Tibial nerve (tissue), 4 donors: ENCODE results near the gene ZBTB7C. TPM values are rescaled to one million over a fixed set of nuclear protein-coding genes. Genes with fewer than 3 reads are reported as not detected.
A peak's percentile ranks its signal among the peaks of the same experiment; 100 is the strongest.

Experiments
- DNase-seq, 2 donors: peaks; one replicate each; pipeline ENCODE4 v3.0.0-alpha.2; 2019; ENCODE audit warnings: low spot score in 2 of 2
- H3K27ac ChIP-seq, 4 donors: fragments of 200-600 bp; sonication (generic) in 3 of 4; one replicate each; pipeline ENCODE4 v1.5.1; 2017 to 2019; ENCODE audit warnings: mild to moderate bottlenecking in 1 of 4
- H3K27me3 ChIP-seq, 2 donors: fragments of 200-600 bp; sonication (generic) in 1 of 2; one replicate each; pipeline versions ENCODE4 v1.5.1 to v1.6.0; 2017 to 2019
- H3K36me3 ChIP-seq, 3 donors: fragments of 200-600 bp; sonication (generic); one replicate each; pipeline ENCODE4 v1.5.1; 2018 to 2019
- H3K4me1 ChIP-seq, 4 donors: fragments of 200-600 bp; sonication (generic) in 3 of 4; one replicate each; pipeline ENCODE4 v1.5.1; 2017 to 2019
- H3K4me3 ChIP-seq, 4 donors: fragments of 200-600 bp; sonication (generic) in 3 of 4; one replicate each; pipeline ENCODE4 v1.5.1; 2017 to 2019; ENCODE audit warnings: mild to moderate bottlenecking in 1 of 4, moderate library complexity in 1 of 4
- H3K9me3 ChIP-seq, 4 donors: fragments of 200-600 bp; sonication (generic) in 3 of 4; one replicate each; pipeline ENCODE4 v1.5.1; 2017 to 2019
- CTCF ChIP-seq, 5 experiments: fragments of 200-600 bp in 3 of 5; fragments of 450-650 bp in 2 of 5; sonication (generic) in 3 of 5; IDR thresholded peaks; one replicate each; pipeline ENCODE4 v1.5.1; 2016 to 2019; ENCODE audit warnings: antibody characterized with exemption in 5 of 5, mild to moderate bottlenecking in 3 of 5, moderate library complexity in 2 of 5
- EP300 ChIP-seq, 2 donors: sonication (generic); formaldehyde crosslinking; IDR thresholded peaks; one replicate each; pipeline ENCODE4 v1.6.1; 2017; ENCODE audit warnings: antibody characterized with exemption in 2 of 2, mild to moderate bottlenecking in 1 of 2
- POLR2A ChIP-seq, 2 donors: fragments of 450-650 bp; IDR thresholded peaks; one replicate each; pipeline ENCODE4 v1.6.1; 2017; ENCODE audit warnings: antibody characterized with exemption in 2 of 2, mild to moderate bottlenecking in 2 of 2, moderate library complexity in 2 of 2
- WGBS, 2 donors: methylation state at CpG; one replicate each; pipeline ENCODE4 v1.1.5; 2018; 5-methylcytosine and 5-hydroxymethylcytosine counted together
- total RNA-seq, 4 donors: library from RNA; depleted of rRNA; stranded (reverse); fragments of >200 nt; gene quantifications; one replicate each; pipeline ENCODE4 v1.1.0, GENCODE V29; 2016

The ZBTB7C gene
- total RNA-seq, 4 donors from 2014 or later, result 24.6 to 95.0 (median 75.3) TPM

GRCh38 chr18:48136051-48136826 is 272.9 kb downstream of the ZBTB7C start:
- H3K9me3 ChIP-seq, result no peaks in the 10 kb centered on the region
- H3K27me3 ChIP-seq, result peaks cover 0 to 16% of the 10 kb centered on the region in 2 donors
- peak overlapping the region; percentile 37 to 62 (median 48) for H3K4me3 ChIP-seq
- WGBS, 2 donors, result 0 to 1% methylated on average over 37 to 49 of the region's 65 CpGs
- peak overlapping the region in 3 of 4 donors; percentile 20 to 68 (median 63) for H3K27ac ChIP-seq
- peaks cover 0 to 79% (median 17%) of the 10 kb centered on the region in 4 donors for H3K4me1 ChIP-seq
- no peak for TF ChIP-seq POLR2A (IDR thresholded peaks at IDR 0.05)
- peak in 1 of 5 experiments; percentile 10 for TF ChIP-seq CTCF (IDR thresholded peaks at IDR 0.05)
- TF ChIP-seq EP300 (IDR thresholded peaks at IDR 0.05), result no peak
- no peak for DNase-seq
- H3K36me3 ChIP-seq, result no peaks in the 10 kb centered on the region

GRCh38 chr18:48135436-48135966 is 273.7 kb downstream of the ZBTB7C start:
- Histone ChIP-seq H3K9me3 (no peaks in the 10 kb centered on the region), H3K27me3 (peaks cover 0 to 16% of the 10 kb centered on the region in 2 donors), H3K27ac (peak overlapping the region in 3 of 4 donors; percentile 20 to 68 (median 63)), H3K4me3 (peak overlapping the region; percentile 37 to 62 (median 48)), H3K4me1 (peaks cover 0 to 75% (median 17%) of the 10 kb centered on the region in 4 donors), H3K36me3 (no peaks in the 10 kb centered on the region)
- no peak for DNase-seq
- TF ChIP-seq EP300 (IDR thresholded peaks at IDR 0.05), result no peak
- TF ChIP-seq POLR2A (IDR thresholded peaks at IDR 0.05), result no peak
- no peak for TF ChIP-seq CTCF (IDR thresholded peaks at IDR 0.05)
- 24 to 29% methylated on average over 14 of the region's 14 CpGs for WGBS, 2 donors

GRCh38 chr18:48134609-48135008 is 274.6 kb downstream of the ZBTB7C start:
- Histone ChIP-seq H3K4me3 (no peak overlapping the region), H3K36me3 (no peaks in the 10 kb centered on the region), H3K27me3 (peaks cover 0 to 16% of the 10 kb centered on the region in 2 donors), H3K9me3 (no peaks in the 10 kb centered on the region), H3K27ac (no peak overlapping the region), H3K4me1 (peaks cover 0 to 71% (median 11%) of the 10 kb centered on the region in 4 donors)
- TF ChIP-seq EP300 (IDR thresholded peaks at IDR 0.05) (no peak), POLR2A (IDR thresholded peaks at IDR 0.05) (no peak), CTCF (IDR thresholded peaks at IDR 0.05) (no peak)
- DNase-seq, result no peak
- WGBS, 2 donors, result 84 to 91% methylated on average over 5 of the region's 5 CpGs

GRCh38 chr18:48133671-48134251 is 275.4 kb downstream of the ZBTB7C start:
- Histone ChIP-seq H3K27ac (no peak overlapping the region), H3K36me3 (no peaks in the 10 kb centered on the region), H3K9me3 (no peaks in the 10 kb centered on the region), H3K4me1 (peaks cover 0 to 67% (median 7%) of the 10 kb centered on the region in 4 donors), H3K4me3 (no peak overlapping the region), H3K27me3 (peaks cover 0 to 16% of the 10 kb centered on the region in 2 donors)
- 41% methylated on average over 5 of the region's 5 CpGs for WGBS, 2 donors
- no peak for TF ChIP-seq POLR2A (IDR thresholded peaks at IDR 0.05)
- TF ChIP-seq EP300 (IDR thresholded peaks at IDR 0.05), result no peak
- no peak for TF ChIP-seq CTCF (IDR thresholded peaks at IDR 0.05)
- DNase-seq, result no peak
